HL-60/S4 treated with retinoic acid at 250 ng/mL for 4 days and 3 days (cell line): ENCODE data around the gene FLT4.

Source experiments
- in situ Hi-C: fragments of 300-500 bp; cut with MboI; formaldehyde crosslinking; loops from 2 replicates; pipeline ENCODE4 v1.7.0; 2022; ENCODE audit warnings: low sequenced_read_pairs

The FLT4 gene

DNA sequence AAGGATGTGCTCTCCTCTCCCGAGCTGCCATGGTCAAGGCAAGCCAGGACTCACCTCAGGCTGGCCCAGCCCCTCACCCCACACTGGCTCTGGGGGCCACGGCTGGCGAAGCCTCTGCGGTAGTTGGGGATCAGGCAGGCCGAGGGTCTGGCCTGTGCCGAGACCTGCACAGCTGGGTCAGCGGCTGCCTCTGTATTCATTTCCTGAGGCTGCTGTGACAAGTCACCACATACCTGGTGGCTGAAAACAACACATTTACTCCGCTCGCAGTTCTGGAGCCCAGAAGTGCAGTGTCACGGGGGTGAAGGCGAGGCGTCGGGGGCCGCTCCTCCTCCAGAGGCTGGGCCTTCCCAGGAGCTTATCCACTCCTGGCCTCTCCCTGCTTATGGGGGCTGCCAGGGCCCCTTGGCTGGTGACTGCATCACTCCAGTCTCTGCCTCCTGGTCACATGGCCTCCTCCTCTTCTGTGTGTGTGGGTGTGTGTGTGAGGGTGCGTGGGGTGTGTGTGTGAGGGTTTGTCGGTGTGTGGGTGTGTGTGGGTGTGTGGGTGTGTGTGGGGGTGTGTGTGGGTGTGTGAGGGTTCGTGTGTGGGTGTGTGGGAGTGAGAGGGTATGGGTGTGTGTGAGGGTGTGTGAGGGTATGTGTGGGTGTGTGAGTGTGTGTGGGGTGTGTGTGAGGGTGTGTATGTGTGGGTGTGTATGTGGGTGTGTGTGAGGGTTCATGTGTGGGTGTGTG lies 54.9 kb downstream of the FLT4 start:
- in situ Hi-C loops, result no loop called here

DNA sequence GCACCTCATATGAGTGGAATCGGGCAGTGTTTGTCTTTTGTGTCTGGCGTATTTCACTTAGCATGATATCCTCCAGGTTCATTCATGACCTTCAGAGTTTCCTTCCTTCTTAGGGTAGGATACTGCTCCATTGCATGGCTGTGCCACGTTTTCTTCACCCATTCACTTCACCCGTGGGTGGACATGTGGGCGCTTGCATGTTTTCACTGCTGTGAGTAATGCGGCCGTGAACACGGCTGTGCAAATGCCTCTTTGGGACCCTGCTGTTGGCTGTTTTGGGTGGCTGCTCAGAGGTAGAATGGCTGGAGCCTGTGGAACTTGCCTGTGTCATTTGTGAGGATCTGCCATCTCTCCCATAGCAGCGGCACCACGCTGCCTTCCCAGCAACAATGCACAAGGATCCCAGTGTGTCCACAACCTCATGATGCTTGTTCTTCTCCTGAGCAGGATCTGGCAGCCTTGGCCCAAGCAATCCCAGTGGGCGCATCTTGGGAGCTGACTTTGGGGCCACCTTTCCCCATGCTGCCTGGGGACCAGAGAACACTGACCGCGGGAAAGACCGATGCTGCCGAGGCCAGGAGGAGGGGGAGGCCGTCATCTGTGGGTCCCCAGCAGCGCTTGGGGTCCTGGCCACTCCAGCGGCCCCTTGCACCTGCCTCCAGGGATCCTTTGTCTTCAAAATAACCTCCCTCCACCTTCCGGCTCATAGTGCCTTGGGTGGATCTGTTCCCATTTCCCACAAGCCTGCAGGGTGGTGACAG lies 55.8 kb downstream of the FLT4 start:
- in situ Hi-C loops, result no loop called here

DNA sequence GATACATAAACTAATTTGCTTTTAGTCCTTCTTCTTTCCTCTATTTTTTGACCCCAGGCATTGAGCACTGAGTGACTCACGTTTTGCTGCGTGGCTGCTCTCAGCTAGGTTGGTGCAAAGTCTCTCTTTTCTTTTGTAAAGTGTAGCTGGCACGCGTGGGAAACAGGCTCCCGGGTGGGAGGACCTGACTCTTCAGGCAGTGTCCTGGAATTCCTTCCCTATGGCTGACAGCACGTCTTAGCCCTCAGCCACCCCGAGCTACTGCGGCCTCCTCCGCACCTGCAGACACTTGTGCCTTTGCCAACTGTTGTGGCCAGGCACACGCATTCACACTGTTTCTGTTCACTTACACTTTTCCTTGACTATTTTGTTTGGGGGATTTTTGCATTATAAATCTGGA lies 57.2 kb downstream of the FLT4 start:
- in situ Hi-C loops, result no loop called here

DNA sequence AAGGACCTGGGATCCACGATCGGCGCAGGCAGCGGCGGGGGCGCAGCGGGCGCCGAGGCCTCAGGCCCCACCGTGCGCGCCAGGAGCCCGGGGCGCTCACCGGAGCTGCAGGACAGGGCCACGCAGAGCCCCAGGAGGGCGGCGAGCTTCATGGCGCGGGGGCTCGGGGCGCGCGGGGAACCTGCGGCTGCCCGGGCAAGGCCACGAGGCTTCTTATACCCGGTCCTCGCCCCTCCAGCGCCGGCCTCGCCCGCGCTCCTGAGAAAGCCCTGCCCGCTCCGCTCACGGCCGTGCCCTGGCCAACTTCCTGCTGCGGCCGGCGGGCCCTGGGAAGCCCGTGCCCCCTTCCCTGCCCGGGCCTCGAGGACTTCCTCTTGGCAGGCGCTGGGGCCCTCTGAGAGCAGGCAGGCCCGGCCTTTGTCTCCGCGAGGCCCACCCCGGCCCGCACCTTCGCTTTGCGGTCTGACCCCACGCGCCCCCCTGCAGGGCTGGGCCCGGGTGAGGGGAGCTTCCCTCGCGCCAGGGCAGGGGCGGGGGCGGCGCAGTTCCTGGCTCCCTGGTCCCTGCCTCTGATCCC lies 58.0 kb downstream of the FLT4 start, which contains the start of gene SCGB3A1:
Gene SCGB3A1 (minus strand): TSS at position 189 of the 577 bp plus-strand sequence. CDS start 37 bp downstream, at position 152.
- in situ Hi-C loops, result no loop called here

DNA sequence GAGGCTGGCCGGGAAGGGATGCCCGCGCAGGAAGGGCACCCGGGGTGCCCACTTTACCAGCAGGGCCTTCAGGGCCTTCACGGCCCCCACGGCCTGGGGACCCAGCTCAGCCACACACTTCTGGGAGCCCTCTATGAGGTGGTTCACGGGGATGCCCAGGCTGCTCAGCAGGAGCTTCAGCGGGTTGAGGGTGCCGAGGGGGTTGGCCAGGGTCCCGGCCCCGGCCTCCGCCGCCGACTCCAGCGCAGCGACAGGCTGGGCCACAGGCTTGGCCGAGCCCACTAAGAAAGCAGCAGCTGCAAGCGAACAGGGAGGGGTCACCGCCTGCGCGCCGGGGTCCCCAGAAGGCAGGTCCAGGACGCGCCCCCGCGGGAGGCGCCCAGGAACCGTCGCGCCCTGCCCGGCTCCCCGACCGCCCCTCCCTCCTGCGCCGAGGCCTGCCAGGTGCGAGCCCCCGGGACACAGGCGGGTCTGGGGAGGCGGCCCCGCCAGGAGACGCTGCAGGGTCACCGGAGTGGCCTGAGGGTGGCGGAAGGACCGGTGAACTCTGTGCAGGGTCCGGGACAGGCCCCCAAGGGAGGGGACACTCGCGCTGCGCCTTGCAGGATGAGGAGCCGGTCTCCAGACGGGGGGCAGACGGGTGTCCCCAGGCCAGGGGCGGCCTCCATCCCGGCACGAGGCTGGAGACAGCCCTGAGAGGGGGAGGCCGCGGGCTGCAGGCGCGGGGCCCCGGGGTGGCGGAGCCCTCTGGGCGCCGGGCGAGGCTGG lies 58.7 kb downstream of the FLT4 start:
- in situ Hi-C loops, result no loop called here

DNA sequence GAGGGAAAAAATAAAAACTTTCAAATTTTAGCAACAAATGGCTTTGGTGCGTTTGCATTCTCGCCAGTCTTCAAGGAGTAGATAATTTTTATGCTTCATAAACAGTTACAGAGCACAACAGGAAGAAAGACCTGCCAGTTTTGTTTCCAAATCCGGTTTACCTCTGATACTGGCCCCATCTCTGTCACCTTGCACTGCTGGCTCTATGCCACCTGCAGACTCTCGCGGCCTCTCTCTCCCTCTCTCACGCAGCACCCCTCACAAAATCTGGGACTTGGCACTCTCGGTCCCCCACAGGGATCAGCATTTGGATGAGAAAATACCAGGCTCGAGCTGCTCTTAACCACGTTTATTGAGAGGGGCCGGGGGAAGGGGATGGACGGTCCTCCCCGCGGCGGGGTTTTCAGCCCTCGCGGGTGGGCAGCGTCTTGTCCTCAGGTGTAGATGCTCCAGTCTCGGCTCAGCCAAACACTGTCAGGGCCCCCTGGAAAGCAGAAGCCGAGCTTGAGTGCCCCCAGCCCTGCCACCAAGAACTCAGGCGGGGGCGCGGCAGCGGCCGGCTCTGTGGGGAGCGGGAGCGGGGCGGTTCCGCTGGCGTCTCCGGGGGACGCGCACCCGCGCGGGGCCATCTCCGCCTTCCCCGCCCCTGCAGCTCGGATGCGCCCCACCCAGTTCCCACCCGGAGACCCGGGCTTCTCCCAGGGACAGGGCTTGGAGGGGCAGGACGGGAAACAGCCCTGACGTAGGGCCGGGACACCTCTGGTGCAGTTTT lies 59.4 kb downstream of the FLT4 start:
- in situ Hi-C loops, result no loop called here

DNA sequence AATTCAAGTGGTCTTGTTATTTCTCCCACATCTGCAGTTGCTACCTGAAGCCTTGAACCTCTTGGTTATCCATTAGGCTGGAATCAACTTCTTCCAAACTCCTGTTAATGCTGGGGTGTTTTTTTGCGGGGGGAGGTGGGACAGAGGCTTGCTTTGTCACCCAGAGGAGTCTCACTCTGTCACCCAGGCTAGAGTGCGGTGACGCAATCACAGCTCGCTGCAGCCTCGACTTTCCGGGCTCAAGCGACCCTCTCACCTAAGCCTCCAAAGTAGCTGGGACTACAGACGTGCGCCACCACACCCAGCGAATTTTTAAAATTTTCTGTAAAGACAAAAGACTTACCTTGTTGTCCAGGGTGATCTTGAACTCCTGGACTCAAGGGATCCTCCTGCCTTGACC lies 62.5 kb downstream of the FLT4 start:
- in situ Hi-C loops, result no loop called here

DNA sequence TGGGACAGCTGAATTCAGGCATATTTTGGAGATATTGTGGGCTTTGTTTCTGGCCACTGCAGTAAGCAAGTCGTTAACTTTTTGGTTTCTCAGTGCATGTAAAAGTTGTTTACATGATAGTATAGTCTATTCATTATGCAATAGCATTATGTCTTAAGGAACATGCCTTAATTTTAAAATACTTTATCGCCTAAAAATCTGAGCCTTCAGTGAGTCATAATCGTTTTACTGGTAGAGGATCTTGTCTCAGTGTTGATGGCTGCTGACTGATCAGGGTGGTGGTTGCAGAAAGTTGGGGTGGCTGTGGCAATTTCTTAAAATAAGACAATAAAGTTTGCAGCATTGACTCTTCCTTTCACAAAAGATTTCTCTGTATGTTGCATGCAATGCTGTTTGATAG lies 63.2 kb downstream of the FLT4 start:
- in situ Hi-C loops, result no loop called here

DNA sequence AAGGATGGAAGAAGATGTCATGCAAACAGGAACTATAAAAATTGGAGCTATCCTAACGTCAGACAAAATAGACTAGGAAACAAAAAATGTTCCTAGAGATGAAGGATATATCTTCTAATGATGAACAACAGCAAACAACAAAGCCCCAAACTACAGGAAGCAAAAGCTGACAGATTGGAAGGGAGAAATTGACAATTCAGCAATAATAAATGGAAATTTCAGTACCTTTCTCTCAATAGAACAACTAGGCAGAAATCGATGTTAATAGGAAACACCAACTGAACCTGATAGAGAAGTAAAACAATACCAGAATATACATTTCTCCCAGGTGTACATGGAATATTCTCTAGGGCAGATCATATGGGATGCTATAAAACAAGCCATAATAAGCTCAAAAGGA lies 65.7 kb downstream of the FLT4 start:
- in situ Hi-C loops, result no loop called here

DNA sequence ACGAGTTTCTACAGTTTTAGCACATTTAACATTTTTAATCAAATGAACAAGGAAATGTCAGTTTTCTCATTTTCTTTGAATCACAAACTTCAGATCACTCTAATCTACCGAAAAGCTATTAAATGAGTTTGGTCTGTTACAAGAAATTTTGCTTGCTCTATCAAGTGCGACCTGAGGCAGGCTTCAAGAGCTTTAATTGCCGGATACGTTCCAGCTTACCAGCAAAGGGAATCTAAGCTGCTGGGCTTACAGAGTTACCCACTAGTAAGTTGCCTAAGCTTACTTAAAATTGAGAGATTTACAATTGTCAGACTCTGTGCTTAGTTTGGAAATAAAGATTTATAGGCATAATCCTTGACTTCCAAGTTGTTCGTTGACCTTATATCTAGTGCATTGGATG lies 68.7 kb downstream of the FLT4 start:
- in situ Hi-C loops, result no loop called here

DNA sequence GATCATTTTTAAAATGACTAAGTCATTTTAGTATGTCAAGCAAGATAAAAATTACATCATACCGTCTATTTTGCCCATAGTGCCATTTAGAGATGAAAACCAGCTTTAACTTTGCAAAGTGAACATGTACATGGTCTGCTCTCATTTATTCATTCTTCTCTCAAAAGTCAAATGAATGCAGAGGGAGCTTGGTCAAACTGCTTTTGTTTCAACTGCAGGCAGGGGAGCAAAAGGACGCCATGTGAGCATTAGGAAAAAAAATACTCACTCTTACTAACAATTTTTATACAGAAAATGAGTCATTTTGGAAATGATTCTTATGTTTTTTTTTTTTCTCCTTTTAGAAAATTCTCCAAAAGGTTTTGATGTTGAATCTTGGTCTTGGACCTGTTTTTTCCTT lies 73.8 kb downstream of the FLT4 start:
- in situ Hi-C loops, result no loop called here

DNA sequence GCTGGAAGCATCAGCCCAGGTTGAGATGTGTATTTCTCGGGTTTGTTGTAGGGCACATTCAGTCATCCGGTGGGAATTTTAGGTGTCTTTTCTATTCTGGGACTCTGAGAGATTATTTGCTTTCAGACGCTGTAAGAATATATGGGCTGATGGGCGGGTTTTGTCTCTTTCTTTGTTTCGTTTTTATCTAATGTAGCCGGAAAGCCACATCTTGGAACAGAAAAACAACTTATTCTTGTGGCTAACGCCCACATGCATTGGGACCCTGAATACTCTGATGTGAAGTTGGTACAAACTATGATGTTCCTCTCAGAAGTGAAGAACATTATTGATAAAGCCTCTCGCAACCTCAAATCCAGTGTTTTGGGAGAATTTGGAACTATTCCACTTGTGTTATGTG lies 80.5 kb downstream of the FLT4 start:
- in situ Hi-C loops, result no loop called here

DNA sequence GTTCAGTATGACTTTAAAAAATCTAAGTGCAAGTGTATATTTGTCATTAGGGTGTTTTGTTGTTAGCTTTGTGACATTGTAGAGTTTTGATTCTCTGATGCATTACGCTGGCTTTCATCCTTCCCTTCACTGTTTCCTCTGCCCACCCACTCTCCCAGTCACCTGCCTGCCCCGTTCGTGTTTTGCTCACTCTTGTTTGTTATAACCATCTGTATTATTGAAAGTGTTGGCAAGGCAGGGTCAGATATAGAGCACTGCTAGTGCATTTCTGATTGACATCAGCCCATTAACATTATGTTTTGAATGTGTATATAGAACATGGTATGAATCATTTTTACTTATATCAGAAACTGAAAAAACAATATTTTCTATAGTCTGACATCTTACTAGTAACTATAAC lies 85.4 kb downstream of the FLT4 start:
- in situ Hi-C loops, result no loop called here

DNA sequence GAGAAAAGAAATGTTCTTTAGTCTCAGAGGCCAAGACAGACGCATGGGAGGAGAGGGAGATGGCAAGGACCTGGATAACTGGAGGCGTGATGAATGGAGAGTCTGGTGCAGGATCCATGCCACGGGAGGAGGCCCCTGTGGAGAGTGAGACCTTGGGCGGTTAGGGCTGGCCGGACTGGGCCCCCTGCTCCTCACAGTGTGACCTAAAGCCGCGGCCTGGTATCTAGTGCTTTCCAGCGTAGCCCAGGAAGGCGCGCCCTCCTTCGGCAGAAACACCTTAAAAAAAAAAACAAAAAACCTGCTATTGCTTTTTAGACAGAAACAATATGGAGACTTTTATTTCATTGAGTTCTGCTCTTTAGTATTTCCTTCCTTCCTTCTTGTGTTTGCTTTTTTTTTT lies 91.2 kb downstream of the FLT4 start:
- in situ Hi-C loops, result no loop called here

DNA sequence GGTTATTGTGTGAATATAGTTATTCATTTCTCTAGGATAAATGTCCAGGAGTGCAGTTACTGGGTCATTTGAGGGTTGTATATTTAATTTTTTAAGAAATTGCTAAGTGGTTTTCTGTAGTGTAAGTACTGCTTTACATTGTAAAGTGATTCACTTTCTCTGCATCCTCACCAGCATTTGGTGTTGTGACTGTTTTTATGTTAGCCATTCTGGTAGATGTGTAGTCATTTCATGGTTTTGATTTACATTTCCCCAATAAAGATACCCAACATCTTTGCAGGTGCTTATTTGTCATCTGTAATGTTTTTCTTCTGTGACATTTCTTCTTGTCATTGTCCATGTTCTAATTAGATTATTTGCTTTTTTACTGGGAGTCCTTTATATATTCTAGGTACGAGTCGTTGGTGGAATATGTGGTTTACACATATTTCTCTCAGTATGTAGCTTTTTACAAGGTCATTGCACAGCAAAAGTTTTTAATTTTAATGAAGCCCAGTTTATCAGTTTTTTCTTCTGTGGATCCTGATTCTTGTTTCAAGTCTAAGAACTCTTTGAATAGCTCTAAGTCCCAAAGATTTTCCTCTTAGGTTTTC lies 92.1 kb downstream of the FLT4 start:
- in situ Hi-C loops, result no loop called here

DNA sequence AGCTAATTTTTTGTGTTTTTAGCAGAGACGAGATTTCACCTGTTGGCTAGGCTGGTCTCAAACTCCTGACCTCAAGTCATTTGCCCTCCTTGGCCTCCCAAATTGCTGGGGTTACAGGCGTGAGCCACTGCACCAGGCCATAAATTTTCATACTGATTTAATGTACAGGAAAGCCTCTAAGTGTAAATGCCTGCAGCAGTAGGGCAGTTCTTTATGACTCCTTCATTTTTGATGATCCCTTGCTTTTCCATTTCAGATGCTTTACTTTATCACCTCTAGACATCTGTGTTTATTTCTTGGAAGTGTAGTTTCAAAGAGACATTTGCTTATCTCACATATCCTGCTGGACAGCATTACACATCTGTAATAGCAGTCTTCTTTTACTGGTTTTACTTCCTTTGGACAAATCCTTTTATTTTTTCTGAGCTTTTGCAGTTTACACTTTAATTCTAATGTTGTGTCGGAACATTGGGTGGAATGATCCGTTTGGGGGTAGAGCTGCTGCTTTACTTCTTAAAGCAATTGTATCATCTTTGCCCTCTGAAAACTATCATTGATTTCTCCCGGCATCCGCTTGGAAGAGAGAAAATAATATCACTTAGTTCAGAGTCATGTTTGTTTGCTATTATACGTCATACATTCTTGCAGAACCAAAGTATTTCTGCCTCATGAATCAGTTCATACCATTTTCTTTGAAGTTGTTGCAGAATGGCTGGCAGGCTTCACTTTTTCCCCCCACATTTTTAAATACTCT lies 94.1 kb downstream of the FLT4 start:
- in situ Hi-C loops, result no loop called here

DNA sequence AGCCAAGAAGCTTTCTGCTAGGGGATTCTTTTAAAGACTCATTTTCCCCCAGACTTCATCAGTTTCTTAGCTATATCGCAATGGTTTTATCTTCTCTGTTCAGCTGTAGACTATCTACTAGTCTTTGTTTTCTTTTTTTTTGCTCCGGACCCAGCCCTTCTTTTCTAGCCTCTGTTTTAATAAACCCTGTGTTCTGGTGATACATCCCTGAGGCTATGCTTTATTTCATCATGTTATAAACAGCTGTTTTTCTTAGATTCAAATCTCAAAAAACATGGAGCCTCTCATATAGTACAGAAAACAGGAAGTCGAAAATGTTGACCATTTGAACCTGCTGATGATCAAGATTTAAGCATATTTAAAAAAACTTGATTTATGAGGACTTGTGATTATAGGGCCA lies 95.9 kb downstream of the FLT4 start:
- in situ Hi-C loops, result no loop called here
